Thymus (tissue), 11 donors: ENCODE measurements around the gene ZNF282. TPM values are rescaled to one million over a fixed set of nuclear protein-coding genes. Genes with fewer than 3 reads are reported as not detected.
A peak's percentile ranks its signal among the peaks of the same experiment; 100 is the strongest.
"Not testable (repeated sequence)": the region's sequence is repeated elsewhere in the genome, so short reads cannot be mapped to it uniquely, and the experiment has no call there.

Experiments used
- DNase-seq, 9 donors: peaks; one replicate each; pipeline ENCODE4 v3.0.0-alpha.2; 2013; ENCODE audit warnings: low spot score in 9 of 9, low read depth in 6 of 9, missing footprints in 1 of 9
- H3K27ac ChIP-seq, 2 donors: one replicate each; pipeline ENCODE4 v1.5.1; 2013; ENCODE audit warnings: control low read depth in 1 of 2, low read depth in 1 of 2, low read length in 1 of 2, mild to moderate bottlenecking in 1 of 2, moderate library complexity in 1 of 2
- H3K27me3 ChIP-seq, 2 donors: one replicate each; pipeline ENCODE4 v1.5.1; 2013; ENCODE audit warnings: low read length in 1 of 2; ENCODE audit not compliant: control insufficient read depth in 2 of 2, insufficient read depth in 1 of 2
- H3K36me3 ChIP-seq, 2 donors: one replicate each; pipeline ENCODE4 v1.5.1; 2013; ENCODE audit warnings: low read length in 1 of 2, mild to moderate bottlenecking in 1 of 2, moderate library complexity in 1 of 2; ENCODE audit not compliant: control insufficient read depth in 2 of 2, insufficient read depth in 2 of 2
- H3K4me1 ChIP-seq, 2 donors: one replicate each; pipeline ENCODE4 v1.5.1; 2013; ENCODE audit warnings: low read length in 2 of 2; ENCODE audit not compliant: control insufficient read depth in 2 of 2, insufficient read depth in 2 of 2
- H3K4me3 ChIP-seq, 2 donors: one replicate each; pipeline ENCODE4 v1.5.1; 2013; ENCODE audit warnings: low read length in 2 of 2, control low read depth in 1 of 2, mild to moderate bottlenecking in 1 of 2
- H3K9me3 ChIP-seq, 2 donors: one replicate each; pipeline ENCODE4 v1.5.1; 2013; ENCODE audit warnings: low read length in 1 of 2, mild to moderate bottlenecking in 1 of 2; ENCODE audit not compliant: control insufficient read depth in 2 of 2, insufficient read depth in 1 of 2
- WGBS: extraction: QIAGEN DNeasy Blood & Tissue Kit; methylation state at CpG from one replicate; pipeline ENCODE4 v1.1.7; 2013; 5-methylcytosine and 5-hydroxymethylcytosine counted together
- polyA plus RNA-seq: library from polyadenylated mRNA; stranded (reverse); fragments of 200-250 nt; gene quantifications from one replicate; pipeline ENCODE4 v1.2.3, GENCODE V29; 2013
- total RNA-seq: library from RNA; stranded (reverse); fragments of 120-200 nt; gene quantifications from one replicate; pipeline ENCODE4 v1.2.4, GENCODE V29; 2013
- donor health status: healthy.

Gene ZNF282
- total and polyA plus RNA-seq, 2 donors: 7.6 to 13.0 TPM

- Histone ChIP-seq H3K27ac (no peak overlapping the region), H3K36me3 (peaks cover 55 to 61% of the 10 kb centered on the region in 2 donors), H3K27me3 (no peaks in the 10 kb centered on the region), H3K4me3 (no peak overlapping the region), H3K9me3 (no peaks in the 10 kb centered on the region), H3K4me1 (no peaks in the 10 kb centered on the region)
- DNase-seq: no peak
- 98% methylated on average over 16 of the region's 16 CpGs for WGBS
Observed at GRCh38 chr7:149254181-149254858, 59.0 kb downstream of the ZNF282 start.

- 87% methylated on average over 5 of the region's 5 CpGs for WGBS
- Histone ChIP-seq H3K36me3 (peaks cover 52 to 56% of the 10 kb centered on the region in 2 donors), H3K4me3 (no peak overlapping the region), H3K27ac (no peak overlapping the region), H3K27me3 (no peaks in the 10 kb centered on the region), H3K9me3 (no peaks in the 10 kb centered on the region), H3K4me1 (no peaks in the 10 kb centered on the region)
- no peak for DNase-seq
Observed at GRCh38 chr7:149255174-149255573, 59.8 kb downstream of the ZNF282 start.

- WGBS: 98% methylated on average over 4 of the region's 4 CpGs
- H3K4me3 ChIP-seq: no peak overlapping the region
- peaks cover 42 to 46% of the 10 kb centered on the region in 2 donors for H3K36me3 ChIP-seq
- no peaks in the 10 kb centered on the region for H3K9me3 ChIP-seq
- H3K27me3 ChIP-seq: no peaks in the 10 kb centered on the region
- peaks cover 0 to 5% of the 10 kb centered on the region in 2 donors for H3K4me1 ChIP-seq
- no peak overlapping the region for H3K27ac ChIP-seq
- DNase-seq: no peak
Observed at GRCh38 chr7:149256568-149256967, 61.2 kb downstream of the ZNF282 start.

- 89% methylated on average over 2 of the region's 2 CpGs for WGBS
- H3K27ac ChIP-seq: no peak overlapping the region
Observed at GRCh38 chr7:149257146-149257545, 61.8 kb downstream of the ZNF282 start.

GRCh38 chr7:149261316-149261828 is 66.0 kb downstream of the ZNF282 start:
- WGBS: 8% methylated on average over 16 of the region's 16 CpGs
- Histone ChIP-seq H3K4me3 (peak overlapping the region; percentile 54 to 59), H3K27ac (peak overlapping the region; percentile 40 to 85), H3K27me3 (no peaks in the 10 kb centered on the region), H3K9me3 (no peaks in the 10 kb centered on the region), H3K4me1 (peaks cover 0 to 12% of the 10 kb centered on the region in 2 donors), H3K36me3 (peaks cover 2 to 5% of the 10 kb centered on the region in 2 donors)
- DNase-seq: no peak

More at GRCh38 chr7:149257146-149257545, 61.8 kb downstream of the ZNF282 start:
- H3K27me3 ChIP-seq: no peaks in the 10 kb centered on the region
- H3K4me1 ChIP-seq: peaks cover 0 to 6% of the 10 kb centered on the region in 2 donors
- no peak overlapping the region for H3K4me3 ChIP-seq
- H3K9me3 ChIP-seq: no peaks in the 10 kb centered on the region
- peaks cover 36 to 40% of the 10 kb centered on the region in 2 donors for H3K36me3 ChIP-seq
- DNase-seq: no peak

GRCh38 chr7:149261829-149262617 is 66.7 kb downstream of the ZNF282 start, which contains the start of gene ZNF783:
Gene ZNF783, plus strand, starts transcription at chr7:149262196. Its CDS starts 138 bp downstream, at chr7:149262334.
- Histone ChIP-seq H3K4me1 (peaks cover 0 to 12% of the 10 kb centered on the region in 2 donors), H3K36me3 (peaks cover 9 to 12% of the 10 kb centered on the region in 2 donors), H3K27ac (peak within 1 kb of the TSS; percentile 40 to 85), H3K9me3 (no peaks in the 10 kb centered on the region), H3K27me3 (no peaks in the 10 kb centered on the region), H3K4me3 (peak within 1 kb of the TSS; percentile 54 to 59)
- DNase-seq: peak; percentile 52 to 93 (median 82)
- WGBS: under 1% methylated on average over 115 of the region's 115 CpGs

- 98% methylated on average over 21 of the region's 21 CpGs for WGBS
- Histone ChIP-seq H3K27me3 (no peaks in the 10 kb centered on the region), H3K36me3 (peaks cover 15 to 25% of the 10 kb centered on the region in 2 donors), H3K27ac (no peak overlapping the region), H3K4me3 (no peak overlapping the region), H3K9me3 (no peaks in the 10 kb centered on the region), H3K4me1 (peaks cover 0 to 8% of the 10 kb centered on the region in 2 donors)
- DNase-seq: no peak
Observed at GRCh38 chr7:149266451-149266850, 71.1 kb downstream of the ZNF282 start.

- peaks cover 15 to 25% of the 10 kb centered on the region in 2 donors for H3K36me3 ChIP-seq
- WGBS: over 99% methylated on average over 8 of the region's 8 CpGs
- no peak for DNase-seq
Observed at GRCh38 chr7:149267733-149268132, 72.4 kb downstream of the ZNF282 start.

GRCh38 chr7:149274424-149274823 is 79.1 kb downstream of the ZNF282 start:
- 98% methylated on average over 8 of the region's 8 CpGs for WGBS
- not testable (repeated sequence) for H3K4me1 ChIP-seq, H3K9me3 ChIP-seq, H3K4me3 ChIP-seq, H3K27me3 ChIP-seq, DNase-seq, H3K27ac ChIP-seq
- peaks cover 16 to 22% of the 10 kb centered on the region in 2 donors for H3K36me3 ChIP-seq

More at GRCh38 chr7:149267733-149268132, 72.4 kb downstream of the ZNF282 start:
- H3K27ac ChIP-seq: no peak overlapping the region
- H3K9me3 ChIP-seq: no peaks in the 10 kb centered on the region
- peaks cover 0 to 2% of the 10 kb centered on the region in 2 donors for H3K4me1 ChIP-seq
- H3K4me3 ChIP-seq: no peak overlapping the region
- H3K27me3 ChIP-seq: no peaks in the 10 kb centered on the region
